Measurements from ENCODE around the gene MNAT1.

DNA sequence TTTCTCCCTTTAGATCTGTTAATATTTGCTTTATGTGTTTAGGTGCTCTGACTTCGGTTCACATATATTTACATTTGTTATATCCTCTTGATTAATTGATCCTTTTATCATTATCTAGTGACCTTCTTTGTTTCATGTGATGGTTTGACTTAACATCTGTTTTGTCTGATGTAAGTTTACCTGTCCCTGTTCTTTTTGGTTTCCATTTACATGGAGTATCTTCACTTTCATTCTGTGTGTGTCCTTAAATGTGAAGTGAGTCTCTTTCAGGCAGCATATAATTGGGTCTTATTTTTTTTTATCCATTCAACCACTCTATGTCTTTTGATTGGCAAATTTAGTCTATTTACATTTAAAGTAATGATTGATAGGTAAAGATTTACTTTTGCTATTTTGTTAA, 222.1 kb downstream of the MNAT1 start:
- TF ChIP-seq, protein P1, sequence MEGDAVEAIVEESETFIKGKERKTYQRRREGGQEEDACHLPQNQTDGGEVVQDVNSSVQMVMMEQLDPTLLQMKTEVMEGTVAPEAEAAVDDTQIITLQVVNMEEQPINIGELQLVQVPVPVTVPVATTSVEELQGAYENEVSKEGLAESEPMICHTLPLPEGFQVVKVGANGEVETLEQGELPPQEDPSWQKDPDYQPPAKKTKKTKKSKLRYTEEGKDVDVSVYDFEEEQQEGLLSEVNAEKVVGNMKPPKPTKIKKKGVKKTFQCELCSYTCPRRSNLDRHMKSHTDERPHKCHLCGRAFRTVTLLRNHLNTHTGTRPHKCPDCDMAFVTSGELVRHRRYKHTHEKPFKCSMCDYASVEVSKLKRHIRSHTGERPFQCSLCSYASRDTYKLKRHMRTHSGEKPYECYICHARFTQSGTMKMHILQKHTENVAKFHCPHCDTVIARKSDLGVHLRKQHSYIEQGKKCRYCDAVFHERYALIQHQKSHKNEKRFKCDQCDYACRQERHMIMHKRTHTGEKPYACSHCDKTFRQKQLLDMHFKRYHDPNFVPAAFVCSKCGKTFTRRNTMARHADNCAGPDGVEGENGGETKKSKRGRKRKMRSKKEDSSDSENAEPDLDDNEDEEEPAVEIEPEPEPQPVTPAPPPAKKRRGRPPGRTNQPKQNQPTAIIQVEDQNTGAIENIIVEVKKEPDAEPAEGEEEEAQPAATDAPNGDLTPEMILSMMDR (conservative IDR thresholded peaks at IDR 0.05; ENCODE audit: low read depth, low read length), result no peak
- TF ChIP-seq EZH2 (IDR thresholded peaks at IDR 0.05; ENCODE audit: low read length, unreplicated experiment), result no peak
- no peak for TF ChIP-seq EZH2phosphoT487 (IDR thresholded peaks at IDR 0.05; ENCODE audit: borderline replicate concordance, low read length)

Measured in PC-3 (cell line).